PFSK-1 (cell line): ENCODE results near the gene ERCC2.

ENCODE experiments used
- FOXP2 ChIP-seq: optimal IDR thresholded peaks from 2 replicates; pipeline ENCODE3; 2011; ENCODE audit warnings: borderline replicate concordance, control low read depth, inconsistent platforms; ENCODE audit not compliant: insufficient read depth; ENCODE audit errors: extremely low read length, extremely low read depth
- POLR2AphosphoS5 ChIP-seq: IDR thresholded peaks from 2 replicates; pipeline ENCODE4 v1.6.1; 2012; ENCODE audit warnings: low read depth, mild to moderate bottlenecking, control low read depth, low read length, moderate library complexity
- REST ChIP-seq, 2 experiments: IDR thresholded peaks; 2 replicates each; pipeline versions ENCODE4 v1.6.1 to v1.8.0; 2011 to 2012; ENCODE audit warnings: low read depth in 2 of 2, low read length in 2 of 2, control low read depth in 1 of 2, inconsistent platforms in 1 of 2, mild to moderate bottlenecking in 1 of 2, moderate library complexity in 1 of 2; ENCODE audit not compliant: insufficient read depth in 1 of 2
- SIN3A ChIP-seq: IDR thresholded peaks from 2 replicates; pipeline ENCODE4 v1.6.1; 2012; ENCODE audit warnings: mild to moderate bottlenecking, low read length, moderate library complexity, borderline replicate concordance; ENCODE audit not compliant: insufficient read depth
- TAF1 ChIP-seq: IDR thresholded peaks from 2 replicates; pipeline ENCODE4 v1.6.1; 2012; ENCODE audit warnings: low read length, control low read depth, borderline replicate concordance; ENCODE audit not compliant: insufficient read depth

ERCC2 gene

GRCh38 chr19:45342911-45343310 lies 27.5 kb downstream of the ERCC2 start:
- TF ChIP-seq FOXP2, result no peak
- no peak for TF ChIP-seq REST (IDR thresholded peaks at IDR 0.05; ENCODE audit: insufficient read depth in 1 of 2, low read depth in 2 of 2, low read length in 2 of 2)
- no peak for TF ChIP-seq SIN3A
- TF ChIP-seq POLR2AphosphoS5, result no peak
- no peak for TF ChIP-seq TAF1

- TF ChIP-seq REST (IDR thresholded peaks at IDR 0.05; ENCODE audit: insufficient read depth in 1 of 2, low read depth in 2 of 2, low read length in 2 of 2) (no peak), TAF1 (no peak), FOXP2 (no peak), POLR2AphosphoS5 (no peak), SIN3A (no peak)
These were observed 29.4 kb downstream of the ERCC2 start for GRCh38 chr19:45340899-45341453.

GRCh38 chr19:45340232-45340898 lies 30.0 kb downstream of the ERCC2 start, which contains the start of gene KLC3:
Gene KLC3, plus strand, starts transcription at chr19:45340750. Its CDS starts 4,792 bp downstream, at chr19:45345542.
- no peak for TF ChIP-seq SIN3A
- TF ChIP-seq FOXP2, result no peak
- no peak for TF ChIP-seq TAF1
- no peak for TF ChIP-seq POLR2AphosphoS5
- TF ChIP-seq REST (IDR thresholded peaks at IDR 0.05; ENCODE audit: insufficient read depth in 1 of 2, low read depth in 2 of 2, low read length in 2 of 2), result no peak

GRCh38 chr19:45339629-45340028 lies 30.7 kb downstream of the ERCC2 start:
- TF ChIP-seq SIN3A, result no peak
- TF ChIP-seq FOXP2, result no peak
- TF ChIP-seq POLR2AphosphoS5, result no peak
- TF ChIP-seq TAF1, result no peak
- TF ChIP-seq REST (IDR thresholded peaks at IDR 0.05; ENCODE audit: insufficient read depth in 1 of 2, low read depth in 2 of 2, low read length in 2 of 2), result no peak
